Measurements from ENCODE around the gene USP37. TPM values are rescaled to one million over a fixed set of nuclear protein-coding genes. Genes with fewer than 3 reads are reported as not detected.

Gene USP37
- total and polyA plus RNA-seq, 3 donors from 2014 or later, result 26.7 to 81.4 (median 39.3) TPM

DNA sequence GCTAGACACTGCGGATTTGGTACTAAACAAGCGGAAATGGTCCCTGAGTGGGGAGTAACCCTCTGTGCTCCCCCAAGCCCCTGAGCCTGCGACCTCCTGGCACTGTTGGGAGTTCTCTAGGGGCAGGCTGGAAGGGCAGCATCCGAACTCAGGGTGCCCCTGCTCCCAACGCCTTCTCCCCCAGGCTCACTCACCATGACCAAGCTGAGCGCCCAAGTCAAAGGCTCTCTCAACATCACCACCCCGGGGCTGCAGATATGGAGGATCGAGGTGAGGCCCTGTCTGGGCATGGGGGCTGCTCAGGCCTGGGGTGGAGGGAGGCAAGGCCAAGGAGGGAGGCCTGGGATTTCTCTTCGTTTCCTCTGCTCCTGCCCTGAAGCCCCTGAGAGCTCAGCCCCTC is 144.6 kb downstream of the USP37 start:
- no peak for TF ChIP-seq POLR2A (IDR thresholded peaks at IDR 0.05)
- TF ChIP-seq, protein P1, sequence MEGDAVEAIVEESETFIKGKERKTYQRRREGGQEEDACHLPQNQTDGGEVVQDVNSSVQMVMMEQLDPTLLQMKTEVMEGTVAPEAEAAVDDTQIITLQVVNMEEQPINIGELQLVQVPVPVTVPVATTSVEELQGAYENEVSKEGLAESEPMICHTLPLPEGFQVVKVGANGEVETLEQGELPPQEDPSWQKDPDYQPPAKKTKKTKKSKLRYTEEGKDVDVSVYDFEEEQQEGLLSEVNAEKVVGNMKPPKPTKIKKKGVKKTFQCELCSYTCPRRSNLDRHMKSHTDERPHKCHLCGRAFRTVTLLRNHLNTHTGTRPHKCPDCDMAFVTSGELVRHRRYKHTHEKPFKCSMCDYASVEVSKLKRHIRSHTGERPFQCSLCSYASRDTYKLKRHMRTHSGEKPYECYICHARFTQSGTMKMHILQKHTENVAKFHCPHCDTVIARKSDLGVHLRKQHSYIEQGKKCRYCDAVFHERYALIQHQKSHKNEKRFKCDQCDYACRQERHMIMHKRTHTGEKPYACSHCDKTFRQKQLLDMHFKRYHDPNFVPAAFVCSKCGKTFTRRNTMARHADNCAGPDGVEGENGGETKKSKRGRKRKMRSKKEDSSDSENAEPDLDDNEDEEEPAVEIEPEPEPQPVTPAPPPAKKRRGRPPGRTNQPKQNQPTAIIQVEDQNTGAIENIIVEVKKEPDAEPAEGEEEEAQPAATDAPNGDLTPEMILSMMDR (IDR thresholded peaks at IDR 0.05), result no peak
- 81 to 94% methylated on average over 8 to 9 of the region's 9 CpGs for WGBS, 2 donors
- H3K27me3 ChIP-seq, result no peaks in the 10 kb centered on the region
- intact Hi-C loops (cut with DNase I; ENCODE audit: low total_unique reads), result no loop called here
- no peaks in the 10 kb centered on the region for H3K36me3 ChIP-seq (ENCODE audit: low read depth, missing control alignments)
- no peaks in the 10 kb centered on the region for H3K9me3 ChIP-seq
- DNase-seq, result no peak
- H3K4me1 ChIP-seq, result no peaks in the 10 kb centered on the region
- no peak overlapping the region for H3K4me3 ChIP-seq
- no peak overlapping the region for H3K27ac ChIP-seq

DNA sequence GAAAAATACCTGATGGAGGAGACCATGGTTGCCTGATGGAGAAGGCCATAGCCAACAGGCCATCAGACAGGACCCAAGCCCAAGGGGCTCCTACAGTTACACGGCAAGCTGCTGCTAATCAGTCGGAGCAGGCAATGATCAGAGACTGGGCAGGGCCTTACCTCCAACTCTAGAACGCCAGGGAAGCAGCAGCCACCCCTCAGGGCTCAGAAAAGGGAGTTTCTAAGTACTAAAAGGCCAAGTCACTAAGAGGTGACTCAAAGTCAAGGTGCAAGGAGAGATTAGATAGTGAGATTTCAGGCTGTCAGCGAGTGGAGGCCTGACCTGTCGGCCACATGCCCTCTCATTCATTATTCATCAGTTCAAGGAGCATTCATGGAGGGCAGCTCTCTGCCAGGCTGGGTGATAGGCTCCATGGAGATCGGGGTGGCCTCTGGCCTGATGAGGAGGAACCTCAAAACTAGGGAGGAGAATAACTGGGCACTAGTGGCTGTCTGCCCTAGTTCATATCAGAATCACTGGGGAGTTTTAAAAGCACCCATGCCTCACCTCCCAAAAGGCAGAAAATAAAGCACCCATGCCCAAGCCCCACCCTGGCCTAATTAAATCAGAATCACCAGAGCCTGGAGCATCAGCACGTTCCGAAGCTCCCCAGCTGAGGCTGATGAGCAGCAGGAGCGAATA is 145.6 kb downstream of the USP37 start:
- WGBS, 2 donors, result 88 to 91% methylated on average over 9 of the region's 9 CpGs
- H3K27me3 ChIP-seq, result no peaks in the 10 kb centered on the region
- TF ChIP-seq, protein P1 (IDR thresholded peaks at IDR 0.05), result no peak
- TF ChIP-seq POLR2A (IDR thresholded peaks at IDR 0.05), result no peak

DNA sequence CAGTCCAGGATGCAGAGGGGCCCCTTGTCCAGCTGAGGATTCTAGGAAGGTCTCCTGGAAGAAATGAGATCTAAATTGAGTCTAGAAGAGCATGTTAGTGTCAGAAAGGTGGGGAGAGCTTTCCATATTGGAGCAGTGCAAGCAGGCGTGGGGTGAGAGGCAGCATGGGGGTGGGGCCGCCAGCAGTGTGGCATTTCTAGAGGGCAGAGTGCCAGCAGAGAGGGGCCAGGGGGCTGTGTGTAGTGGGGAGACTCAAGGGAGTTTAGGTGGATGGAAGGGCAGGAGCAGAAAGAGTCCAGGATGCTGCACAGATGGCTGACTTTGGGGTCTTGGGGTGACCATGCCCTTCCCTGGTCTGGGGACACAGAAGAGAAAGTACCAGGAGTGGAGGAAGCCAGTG is 147.1 kb downstream of the USP37 start:
- 88 to 91% methylated on average over 2 of the region's 2 CpGs for WGBS, 2 donors
- intact Hi-C loops (cut with DNase I; ENCODE audit: low total_unique reads), result no loop called here
- Histone ChIP-seq H3K9me3 (no peaks in the 10 kb centered on the region), H3K4me3 (no peak overlapping the region), H3K27me3 (no peaks in the 10 kb centered on the region), H3K36me3 (ENCODE audit: low read depth, missing control alignments) (no peaks in the 10 kb centered on the region), H3K27ac (no peak overlapping the region), H3K4me1 (no peaks in the 10 kb centered on the region)
- no peak for TF ChIP-seq POLR2A (IDR thresholded peaks at IDR 0.05)
- TF ChIP-seq, protein P1 (IDR thresholded peaks at IDR 0.05), result no peak
- no peak for DNase-seq

More for the DNA sequence above, 145.6 kb downstream of the USP37 start:
- Histone ChIP-seq H3K27ac (no peak overlapping the region), H3K4me3 (no peak overlapping the region), H3K36me3 (ENCODE audit: low read depth, missing control alignments) (no peaks in the 10 kb centered on the region), H3K9me3 (no peaks in the 10 kb centered on the region), H3K4me1 (no peaks in the 10 kb centered on the region)
- no peak for DNase-seq
- intact Hi-C loops (cut with DNase I; ENCODE audit: low total_unique reads), result no loop called here

DNA sequence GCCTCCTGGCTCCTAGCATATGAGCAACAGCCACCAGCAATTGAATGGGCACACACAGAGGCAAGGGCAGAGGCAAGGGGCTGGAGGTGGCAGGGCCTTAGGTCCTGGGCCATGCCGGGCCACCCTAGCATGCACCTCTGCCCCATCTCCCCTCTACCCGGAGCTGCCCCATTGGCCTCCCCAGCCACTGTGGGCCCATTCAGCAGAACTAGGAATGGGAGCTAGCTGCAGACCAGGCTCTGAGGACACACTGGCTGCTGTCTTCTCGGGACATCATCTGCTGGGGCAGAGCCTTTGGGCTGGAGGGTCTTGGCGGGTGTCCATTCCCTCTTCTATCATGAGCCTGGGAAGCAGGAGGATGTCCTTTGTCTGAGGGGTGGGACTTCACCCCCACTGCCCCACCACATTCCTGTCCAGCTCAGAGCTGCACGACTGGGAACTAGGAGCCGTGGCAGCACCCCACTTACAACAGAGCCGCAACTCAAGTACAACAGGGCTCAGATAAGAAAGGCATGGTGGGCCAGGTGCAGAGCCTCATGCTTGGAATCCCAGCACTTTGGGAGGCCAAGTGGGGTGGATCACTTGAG is 148.4 kb downstream of the USP37 start:
- H3K27me3 ChIP-seq, result no peaks in the 10 kb centered on the region
- no peaks in the 10 kb centered on the region for H3K36me3 ChIP-seq (ENCODE audit: low read depth, missing control alignments)
- no peaks in the 10 kb centered on the region for H3K9me3 ChIP-seq
- intact Hi-C loops (cut with DNase I; ENCODE audit: low total_unique reads), result no loop called here
- WGBS, 2 donors, result 82 to 86% methylated on average over 4 to 7 of the region's 7 CpGs
- H3K4me3 ChIP-seq, result no peak overlapping the region
- H3K27ac ChIP-seq, result no peak overlapping the region
- DNase-seq, result no peak
- H3K4me1 ChIP-seq, result no peaks in the 10 kb centered on the region
- no peak for TF ChIP-seq POLR2A (IDR thresholded peaks at IDR 0.05)
- TF ChIP-seq, protein P1 (IDR thresholded peaks at IDR 0.05), result no peak
